Stimulated activated CD4-positive, alpha-beta T cell treated with anti-CD3 and anti-CD28 coated beads, Interleukin-4, amount 100 ng/mL, for 48 hours (primary cell): ENCODE data around the gene ANKDD1A.
A peak's percentile ranks its signal among the peaks of the same experiment; 100 is the strongest.

ENCODE experiments used
- DNase-seq, 2 donors: peaks; one replicate each; pipeline ENCODE4 v3.0.0-alpha.2; 2020; ENCODE audit warnings: low read depth in 2 of 2

ANKDD1A gene

GRCh38 chr15:64961013-64961412, 49.3 kb downstream of the ANKDD1A start:
- no peak for DNase-seq

DNA sequence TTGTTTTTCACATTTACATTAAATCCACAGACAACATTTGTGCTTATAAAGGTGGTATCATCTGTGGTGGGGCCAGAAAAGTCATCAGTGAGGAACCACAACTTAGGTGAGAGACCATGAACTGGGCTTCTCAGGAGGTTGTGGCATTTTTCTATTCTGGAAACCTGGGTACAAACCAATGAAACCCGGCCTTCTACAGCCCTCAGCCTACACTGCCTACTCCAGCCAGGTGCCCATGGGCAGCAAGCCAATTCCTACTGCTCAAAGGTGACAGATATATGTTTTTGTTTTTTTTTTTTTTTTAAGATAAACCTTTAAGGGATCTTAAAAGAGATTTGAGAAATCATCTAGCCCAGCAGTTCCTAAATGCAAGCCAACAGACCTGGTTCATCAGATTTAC, 57.7 kb downstream of the ANKDD1A start:
- no peak for DNase-seq

DNA sequence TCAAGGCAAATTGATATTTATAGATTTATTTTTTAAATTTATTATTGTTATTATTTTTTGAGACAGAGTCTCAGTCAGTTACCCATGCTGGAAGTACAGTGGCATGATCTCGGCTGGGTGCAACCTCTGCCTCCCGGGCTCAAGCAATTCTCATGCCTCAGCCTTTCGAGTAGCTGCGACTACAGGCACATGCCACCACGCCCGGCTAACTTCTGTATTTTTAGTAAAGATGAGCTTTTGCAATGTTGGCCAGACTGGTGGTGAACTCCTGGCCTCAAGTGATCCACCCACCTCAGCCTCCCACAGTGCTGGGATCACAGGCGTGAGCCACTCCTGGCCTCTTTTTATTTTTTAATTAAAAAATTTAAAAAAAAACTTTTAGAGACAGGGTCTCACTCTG, 59.0 kb downstream of the ANKDD1A start:
- no peak for DNase-seq

DNA sequence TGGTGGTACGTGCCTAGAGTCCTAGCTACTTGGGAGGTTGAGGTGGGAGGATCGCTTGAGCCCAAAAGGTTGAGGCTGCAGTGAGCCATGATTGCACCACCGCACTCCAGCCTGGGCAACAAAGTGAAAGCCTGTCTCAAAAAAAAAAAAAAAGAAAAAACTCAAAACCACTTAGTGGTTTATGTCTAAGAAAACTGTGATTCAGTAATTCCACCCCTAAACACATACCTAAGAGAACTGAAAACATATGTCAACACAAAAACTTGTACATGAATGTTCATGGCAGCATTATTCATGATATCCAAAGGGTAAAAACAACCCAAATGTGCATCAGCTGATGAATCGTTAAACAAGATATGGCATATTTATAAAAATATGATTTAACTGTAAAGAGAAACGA, 63.7 kb downstream of the ANKDD1A start:
- no peak for DNase-seq

DNA sequence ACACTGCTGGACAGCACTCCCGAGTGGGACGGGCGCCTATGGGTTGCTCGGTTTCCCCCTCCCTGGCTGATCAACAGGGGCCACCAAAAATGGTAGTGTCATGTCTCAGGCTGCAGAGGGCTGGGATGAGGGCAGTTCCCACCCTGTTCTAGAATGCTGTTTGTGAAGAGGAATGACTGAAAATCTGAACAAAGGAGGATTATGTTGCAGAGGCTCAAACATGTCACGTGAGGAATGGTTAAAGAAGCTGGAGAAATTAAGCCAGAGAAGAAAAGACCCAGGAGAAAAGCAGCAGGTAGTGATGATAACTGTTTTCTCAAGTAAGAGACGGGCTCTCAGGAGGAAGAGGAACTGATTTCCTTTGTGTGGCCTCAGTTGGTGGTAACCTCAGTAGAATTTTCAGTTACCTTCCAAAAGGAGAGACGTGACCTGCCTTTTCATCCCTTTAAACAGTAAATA, 67.6 kb downstream of the ANKDD1A start:
- no peak for DNase-seq

DNA sequence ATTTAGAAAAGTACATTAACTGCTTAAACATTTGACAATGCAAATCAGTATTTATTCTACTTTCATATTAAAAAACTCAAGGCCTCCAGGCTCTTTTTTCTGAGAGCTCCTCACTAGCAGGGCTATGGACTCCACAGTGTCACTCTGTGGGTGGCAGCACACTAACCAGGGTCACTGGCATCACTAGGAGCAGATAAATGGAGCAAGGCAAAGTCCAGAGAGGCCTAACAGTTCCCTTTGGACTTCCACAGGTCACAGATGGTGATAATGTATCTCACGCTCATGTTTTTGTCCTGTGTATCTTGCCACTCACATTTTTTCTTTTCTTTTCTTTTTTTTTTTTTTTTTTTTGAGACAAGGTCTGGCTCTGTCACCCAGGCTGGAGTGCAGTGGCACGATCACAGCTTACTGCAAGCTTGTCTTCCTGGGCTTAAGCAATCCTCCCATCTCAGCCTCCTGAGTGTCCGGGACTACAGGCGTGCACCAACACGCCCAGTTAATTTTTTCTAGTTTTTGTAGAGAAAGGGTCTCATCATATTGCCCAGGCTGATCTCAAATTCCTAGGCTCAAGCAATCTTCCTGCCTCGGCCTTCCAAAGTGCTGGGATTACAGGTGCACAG, 70.2 kb downstream of the ANKDD1A start:
- no peak for DNase-seq

DNA sequence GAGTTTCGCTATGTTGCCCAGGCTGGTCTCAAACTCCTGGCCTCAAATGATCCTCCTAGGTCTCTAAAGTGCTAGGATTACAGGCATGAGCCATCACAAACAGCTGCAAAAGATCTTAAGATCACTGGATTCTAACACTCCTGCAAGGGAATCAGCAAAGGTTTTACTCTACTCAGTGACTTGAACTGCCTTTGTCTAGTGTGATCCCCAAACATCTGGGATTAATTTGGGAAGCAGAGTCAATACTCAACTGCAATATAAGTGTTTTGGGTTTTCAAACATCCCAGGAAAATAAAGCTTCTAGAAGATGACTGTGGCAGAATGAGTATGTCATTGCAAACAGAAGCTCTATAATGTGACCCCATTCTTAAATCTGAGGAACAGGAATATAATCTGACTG, 70.8 kb downstream of the ANKDD1A start:
- DNase-seq = no peak

- no peak for DNase-seq
These were observed 73.8 kb downstream of the ANKDD1A start for GRCh38 chr15:64985366-64986033.

- no peak for DNase-seq
These were observed 75.4 kb downstream of the ANKDD1A start for GRCh38 chr15:64987136-64987535.

- DNase-seq = peak; percentile 87 to 89
These were observed 77.9 kb downstream of the ANKDD1A start, which contains the start of gene SPG21 for GRCh38 chr15:64989416-64990167. TSS of gene SPG21 (minus strand) at chr15:64989914. CDS start at chr15:64983569, 6,345 bp downstream.

- DNase-seq = no peak
These were observed 78.4 kb downstream of the ANKDD1A start for GRCh38 chr15:64990168-64990470.

- DNase-seq = no peak
These were observed 79.9 kb downstream of the ANKDD1A start for GRCh38 chr15:64991536-64992135.

DNA sequence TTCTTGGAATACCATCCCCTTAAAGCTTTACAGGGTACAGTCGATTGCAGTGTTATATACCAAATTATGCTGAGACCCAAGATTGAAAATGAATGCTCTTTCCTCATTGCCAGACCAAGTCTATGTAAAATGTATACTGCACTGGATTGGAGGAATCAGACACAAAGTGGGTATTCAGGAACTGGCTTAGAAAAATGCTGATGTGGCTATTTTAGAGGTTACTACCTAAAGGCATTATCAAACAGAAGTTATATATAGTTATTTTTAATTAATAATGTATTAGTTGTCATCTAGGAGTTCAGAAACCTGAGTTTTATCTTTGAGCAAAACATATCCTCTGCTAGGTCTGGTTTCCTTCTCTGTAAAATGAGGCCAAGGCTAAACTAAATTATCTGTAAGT, 81.6 kb downstream of the ANKDD1A start:
- DNase-seq = no peak

DNA sequence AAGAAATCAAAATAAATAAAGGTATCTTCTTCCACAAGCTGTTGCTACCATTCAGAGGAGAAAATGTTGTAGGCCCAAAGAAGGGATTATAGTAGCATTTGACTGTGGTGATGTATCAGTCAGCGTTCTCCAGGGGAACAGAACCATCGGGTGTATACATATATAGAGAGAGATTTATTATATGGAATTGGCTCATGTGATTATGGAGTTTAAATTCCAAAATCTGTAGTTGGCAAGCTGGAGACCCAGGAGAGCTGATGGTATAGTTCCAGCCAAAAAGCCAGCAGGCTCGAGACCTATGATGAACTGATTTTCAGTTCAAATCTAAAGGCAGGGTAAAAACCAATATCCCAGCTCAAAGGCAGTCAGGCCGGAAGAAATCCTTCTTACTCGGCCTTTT, 85.4 kb downstream of the ANKDD1A start:
- DNase-seq = no peak

DNA sequence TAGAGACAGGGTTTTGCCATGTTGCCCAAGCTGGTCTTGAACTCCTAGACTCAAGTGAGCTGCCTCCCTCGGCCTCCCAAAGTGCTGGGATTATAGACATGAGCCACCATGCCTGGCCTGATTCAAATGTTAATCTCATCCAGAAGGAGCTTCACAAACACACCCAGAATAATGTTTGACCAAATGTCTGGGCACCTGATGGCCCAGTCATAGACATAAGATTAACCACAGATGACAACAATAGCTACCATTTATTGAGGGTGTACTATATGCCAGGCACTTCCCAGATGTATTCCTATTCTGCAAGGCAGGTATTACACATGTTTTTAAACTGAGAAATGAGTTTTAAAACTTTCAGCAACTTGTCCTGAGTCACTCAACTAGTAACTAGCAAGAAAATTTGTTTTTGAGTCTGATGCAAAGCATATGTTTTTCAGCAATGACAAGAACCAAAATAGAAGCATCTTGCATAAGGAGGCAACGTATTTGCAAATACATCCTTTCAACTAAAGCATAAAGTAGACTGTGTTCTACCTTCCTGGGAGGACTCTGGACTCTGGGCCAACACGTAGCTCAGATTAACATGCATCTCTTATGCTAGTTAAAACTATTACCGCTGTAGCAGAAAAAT, 86.2 kb downstream of the ANKDD1A start:
- DNase-seq = no peak

DNA sequence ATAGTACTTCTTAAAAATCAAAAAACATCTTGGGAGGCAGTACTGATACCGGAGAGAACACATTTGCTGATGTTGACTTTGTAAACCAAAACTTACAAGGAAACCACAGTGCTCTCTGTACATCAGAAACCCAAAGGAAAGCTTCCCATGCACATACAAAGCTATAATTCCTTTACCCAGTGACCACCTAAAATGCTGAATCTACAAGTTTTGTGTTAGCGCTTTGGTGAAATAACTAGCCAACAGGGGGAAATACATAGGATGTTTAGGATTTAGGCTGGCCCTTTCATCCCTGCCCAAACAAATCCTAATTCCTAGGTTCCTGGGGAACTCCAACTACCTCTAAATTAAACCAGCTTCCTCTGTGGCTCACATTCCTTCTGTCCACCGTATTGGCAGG, 93.3 kb downstream of the ANKDD1A start:
- no peak for DNase-seq

DNA sequence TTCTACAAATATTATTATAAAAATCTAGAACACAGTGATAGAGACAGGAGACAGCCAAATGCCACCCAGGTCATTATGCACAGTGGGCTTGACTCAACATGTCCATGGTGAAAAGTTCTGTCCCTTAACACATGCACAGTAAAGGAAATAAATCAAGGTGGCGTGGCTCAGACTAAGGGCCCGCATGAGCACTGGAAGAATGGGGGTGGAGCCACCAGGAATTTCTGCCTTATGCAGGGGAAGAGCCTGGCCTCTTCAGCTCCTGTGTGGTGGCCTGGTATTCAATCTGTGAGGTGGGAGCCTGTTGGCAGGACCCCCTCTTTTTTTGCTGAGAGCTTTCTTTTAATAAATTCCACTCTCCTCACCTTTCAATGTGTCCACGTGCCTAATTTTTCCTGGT, 95.2 kb downstream of the ANKDD1A start:
- no peak for DNase-seq
